Lung (tissue), 12 donors: ENCODE results near the gene SPEF2. TPM values are rescaled to one million over a fixed set of nuclear protein-coding genes. Genes with fewer than 3 reads are reported as not detected.

Source experiments
- ATAC-seq: fragments of 200-7000 bp; cut with Tn5 transposase; one replicate; pipeline ENCODE4 v1.9.1; 2020; ENCODE audit warnings: moderate number of reproducible peaks; ENCODE audit not compliant: insufficient read depth, low FRiP score
- DNase-seq, 3 donors: peaks; one replicate each; pipeline ENCODE4 v3.0.0-alpha.2; 2013 to 2017
- H3K27ac ChIP-seq, 2 donors: one replicate each; pipeline ENCODE4 v1.5.1; 2013; ENCODE audit warnings: mild to moderate bottlenecking in 2 of 2, moderate library complexity in 2 of 2, control low read depth in 1 of 2, inconsistent platforms in 1 of 2, low read depth in 1 of 2, low read length in 1 of 2
- H3K27me3 ChIP-seq, 3 donors: one replicate each; pipeline ENCODE4 v1.5.1; 2013; ENCODE audit warnings: low read length in 2 of 3; ENCODE audit not compliant: control insufficient read depth in 3 of 3, insufficient read depth in 3 of 3
- H3K36me3 ChIP-seq, 4 donors: one replicate each; pipeline ENCODE4 v1.5.1; 2013; ENCODE audit warnings: low read length in 4 of 4, mild to moderate bottlenecking in 1 of 4, moderate library complexity in 1 of 4; ENCODE audit not compliant: control insufficient read depth in 4 of 4, insufficient read depth in 4 of 4
- H3K4me1 ChIP-seq, 5 donors: one replicate each; pipeline ENCODE4 v1.5.1; 2013; ENCODE audit warnings: low read length in 5 of 5, mild to moderate bottlenecking in 2 of 5, moderate library complexity in 1 of 5; ENCODE audit not compliant: control insufficient read depth in 5 of 5, insufficient read depth in 5 of 5
- H3K4me3 ChIP-seq: one replicate; pipeline ENCODE4 v1.5.1; 2013; ENCODE audit warnings: mild to moderate bottlenecking, control low read depth, moderate library complexity
- H3K9ac ChIP-seq, 2 donors: one replicate each; pipeline ENCODE4 v1.5.1; 2013; ENCODE audit warnings: low read length in 2 of 2, control low read depth in 1 of 2; ENCODE audit not compliant: insufficient read depth in 1 of 2
- H3K9me3 ChIP-seq, 4 donors: one replicate each; pipeline ENCODE4 v1.5.1; 2013; ENCODE audit warnings: low read length in 3 of 4, mild to moderate bottlenecking in 1 of 4, moderate library complexity in 1 of 4; ENCODE audit not compliant: control insufficient read depth in 4 of 4, insufficient read depth in 3 of 4
- WGBS, 2 donors: extraction: QIAGEN DNeasy Blood & Tissue Kit; methylation state at CpG; one replicate each; pipeline ENCODE4 v1.1.7; 2013; 5-methylcytosine and 5-hydroxymethylcytosine counted together
- polyA plus RNA-seq, 2 donors: library from polyadenylated mRNA; stranded (reverse); fragments of 200-250 nt; gene quantifications; one replicate each; pipeline ENCODE4 v1.2.1, GENCODE V29; 2013
- total RNA-seq, 2 donors: library from RNA; depleted of rRNA in 1 of 2; stranded (reverse); fragments of >200 nt in 1 of 2; gene quantifications; one replicate each; pipeline ENCODE4 v1.2.1, GENCODE V29; 2014 to 2021
- TF ChIP-seq, protein P1 (sequence below): IDR thresholded peaks from 2 replicates; pipeline ENCODE4 v1.5.1; 2012; ENCODE audit warnings: mild to moderate bottlenecking; ENCODE audit errors: control extremely low read depth, extremely low read depth
- donor health status: control.
- donor health status: control.
- donor health status: Bipolar disorder and iron deficiency.
- donor health status: healthy.
- donor health status: DM: yes; HTN: yes; CAD: no.

The SPEF2 gene
- total and polyA plus RNA-seq, 4 donors, result 2.7 to 73.9 (median 11.3) TPM

DNA sequence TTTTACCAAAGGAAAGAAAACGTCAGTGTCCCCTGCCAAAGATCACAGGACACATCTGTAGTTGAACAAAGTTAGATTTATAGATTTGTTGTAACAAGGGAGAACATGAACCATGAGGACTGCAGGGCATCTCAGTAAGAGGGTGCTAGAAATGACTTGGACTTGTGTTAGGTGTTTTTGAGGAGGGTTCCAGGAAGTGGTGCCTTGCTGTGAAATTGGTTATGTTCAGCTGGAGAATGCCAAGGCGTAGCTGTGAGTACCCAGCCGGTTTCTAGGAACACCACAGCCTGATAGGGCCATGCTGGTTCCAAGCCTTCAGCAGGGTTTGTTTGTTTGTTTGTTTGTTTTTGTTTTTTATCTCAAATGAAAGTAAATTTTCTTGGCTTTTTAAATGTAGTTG, 5.3 kb downstream of the SPEF2 start:
- DNase-seq (no peak), ATAC-seq (no peak)
- no peak overlapping the region for H3K9ac ChIP-seq
- TF ChIP-seq, protein P1, sequence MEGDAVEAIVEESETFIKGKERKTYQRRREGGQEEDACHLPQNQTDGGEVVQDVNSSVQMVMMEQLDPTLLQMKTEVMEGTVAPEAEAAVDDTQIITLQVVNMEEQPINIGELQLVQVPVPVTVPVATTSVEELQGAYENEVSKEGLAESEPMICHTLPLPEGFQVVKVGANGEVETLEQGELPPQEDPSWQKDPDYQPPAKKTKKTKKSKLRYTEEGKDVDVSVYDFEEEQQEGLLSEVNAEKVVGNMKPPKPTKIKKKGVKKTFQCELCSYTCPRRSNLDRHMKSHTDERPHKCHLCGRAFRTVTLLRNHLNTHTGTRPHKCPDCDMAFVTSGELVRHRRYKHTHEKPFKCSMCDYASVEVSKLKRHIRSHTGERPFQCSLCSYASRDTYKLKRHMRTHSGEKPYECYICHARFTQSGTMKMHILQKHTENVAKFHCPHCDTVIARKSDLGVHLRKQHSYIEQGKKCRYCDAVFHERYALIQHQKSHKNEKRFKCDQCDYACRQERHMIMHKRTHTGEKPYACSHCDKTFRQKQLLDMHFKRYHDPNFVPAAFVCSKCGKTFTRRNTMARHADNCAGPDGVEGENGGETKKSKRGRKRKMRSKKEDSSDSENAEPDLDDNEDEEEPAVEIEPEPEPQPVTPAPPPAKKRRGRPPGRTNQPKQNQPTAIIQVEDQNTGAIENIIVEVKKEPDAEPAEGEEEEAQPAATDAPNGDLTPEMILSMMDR, result no peak
- 75 to 82% methylated on average over 3 of the region's 3 CpGs for WGBS, 2 donors
- H3K27ac ChIP-seq, result no peak overlapping the region
- no peaks in the 10 kb centered on the region for H3K36me3 ChIP-seq
- peaks cover 0 to 7% (median 3%) of the 10 kb centered on the region in 5 donors for H3K4me1 ChIP-seq
- H3K27me3 ChIP-seq, result no peaks in the 10 kb centered on the region
- H3K4me3 ChIP-seq, result no peak overlapping the region
- no peaks in the 10 kb centered on the region for H3K9me3 ChIP-seq

DNA sequence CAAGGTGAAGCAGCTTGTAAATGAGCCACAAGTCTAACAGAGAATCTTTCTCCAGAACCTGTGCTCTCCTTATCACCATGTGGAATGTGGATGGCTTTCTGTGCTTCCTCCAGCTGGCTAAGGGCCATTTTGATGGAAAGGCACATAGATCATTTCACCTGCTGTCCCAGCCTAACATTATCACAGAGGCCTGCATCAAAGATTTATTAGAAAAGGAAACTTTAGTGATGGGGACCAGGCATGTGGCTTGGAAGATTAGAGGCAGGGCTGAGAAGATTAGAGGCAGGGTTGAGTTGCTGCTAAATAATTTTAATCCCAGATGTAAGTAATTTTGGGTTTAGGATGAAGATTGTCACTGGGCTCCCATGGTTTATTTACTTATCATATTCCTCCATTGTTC, 6.3 kb downstream of the SPEF2 start:
- no peaks in the 10 kb centered on the region for H3K27me3 ChIP-seq
- TF ChIP-seq, protein P1, result no peak
- ATAC-seq (no peak), DNase-seq (no peak)
- H3K36me3 ChIP-seq, result peaks cover 0 to 3% (median 0%) of the 10 kb centered on the region in 4 donors
- no peak overlapping the region for H3K9ac ChIP-seq
- H3K4me1 ChIP-seq, result peaks cover 0 to 2% (median under 1%) of the 10 kb centered on the region in 5 donors
- H3K27ac ChIP-seq, result no peak overlapping the region
- no peak overlapping the region for H3K4me3 ChIP-seq
- no peaks in the 10 kb centered on the region for H3K9me3 ChIP-seq

DNA sequence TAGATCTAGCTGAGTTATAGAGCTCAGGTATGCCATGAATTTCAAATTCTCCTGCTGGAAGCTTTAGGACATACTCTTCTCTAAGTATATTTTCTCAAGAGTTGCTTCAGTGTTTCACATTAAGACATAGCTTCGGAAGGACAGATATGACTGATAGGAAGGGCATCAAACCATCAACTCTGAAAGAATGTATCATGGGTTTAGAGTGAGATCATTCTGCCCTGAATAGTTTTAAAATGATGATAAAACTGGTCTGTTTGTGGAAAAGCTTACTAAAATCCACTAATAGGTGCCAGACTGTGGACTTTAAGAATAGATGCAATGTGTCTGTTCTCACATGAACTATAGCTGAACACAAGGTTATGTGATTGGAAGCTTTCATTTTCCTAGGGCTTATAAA, 8.4 kb downstream of the SPEF2 start:
- 86 to 91% methylated on average over 1 of the region's 1 CpG for WGBS, 2 donors
- H3K36me3 ChIP-seq, result peaks cover 0 to 9% (median 4%) of the 10 kb centered on the region in 4 donors
- TF ChIP-seq, protein P1, result no peak
- H3K27me3 ChIP-seq, result no peaks in the 10 kb centered on the region
- no peak overlapping the region for H3K9ac ChIP-seq
- H3K27ac ChIP-seq, result no peak overlapping the region
- H3K9me3 ChIP-seq, result no peaks in the 10 kb centered on the region
- no peak for DNase-seq
- no peak for ATAC-seq
- no peaks in the 10 kb centered on the region for H3K4me1 ChIP-seq
- H3K4me3 ChIP-seq, result no peak overlapping the region

DNA sequence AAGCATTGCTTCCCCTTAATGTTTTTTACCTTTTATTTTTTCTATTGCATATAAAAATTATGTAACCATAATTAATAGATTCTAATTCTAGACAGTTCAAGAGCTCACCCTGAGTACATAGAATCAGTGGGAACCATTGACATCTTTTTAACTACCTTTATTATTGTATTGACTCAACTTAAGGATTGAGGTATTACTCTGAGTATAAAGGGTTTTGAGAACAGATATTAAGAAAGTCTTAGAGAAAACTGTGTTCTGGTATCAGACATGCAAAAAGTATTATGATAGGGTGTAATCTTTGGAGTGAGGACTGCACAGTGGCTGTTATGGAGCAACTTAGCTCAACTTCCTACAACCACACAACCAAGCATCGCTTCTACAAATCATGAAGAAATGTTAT, 8.9 kb downstream of the SPEF2 start:
- TF ChIP-seq, protein P1, result no peak
- 25 to 79% methylated on average over 1 of the region's 1 CpG for WGBS, 2 donors
- no peak for ATAC-seq

More for the DNA sequence above, 8.9 kb downstream of the SPEF2 start:
- Histone ChIP-seq H3K27ac (no peak overlapping the region), H3K9me3 (no peaks in the 10 kb centered on the region), H3K4me3 (no peak overlapping the region), H3K27me3 (no peaks in the 10 kb centered on the region), H3K9ac (no peak overlapping the region), H3K4me1 (no peaks in the 10 kb centered on the region), H3K36me3 (peaks cover 2 to 13% (median 5%) of the 10 kb centered on the region in 4 donors)
- no peak for DNase-seq
